HG02623 (cell line): ENCODE data around the gene GREB1.

Experiments used
- ATAC-seq: cut with Tn5 transposase; IDR thresholded peaks from one replicate; pipeline ENCODE4 v1.9.1; 2021; ENCODE audit warnings: moderate library complexity; ENCODE audit not compliant: unreplicated experiment

GREB1 gene

GRCh38 chr2:11630855-11631254 is 97.0 kb downstream of the GREB1 start:
- no peak for ATAC-seq

GRCh38 chr2:11631462-11631861 is 97.6 kb downstream of the GREB1 start:
- ATAC-seq, result no peak

- ATAC-seq, result no peak
Observed at GRCh38 chr2:11633923-11634478, 100.2 kb downstream of the GREB1 start.

DNA sequence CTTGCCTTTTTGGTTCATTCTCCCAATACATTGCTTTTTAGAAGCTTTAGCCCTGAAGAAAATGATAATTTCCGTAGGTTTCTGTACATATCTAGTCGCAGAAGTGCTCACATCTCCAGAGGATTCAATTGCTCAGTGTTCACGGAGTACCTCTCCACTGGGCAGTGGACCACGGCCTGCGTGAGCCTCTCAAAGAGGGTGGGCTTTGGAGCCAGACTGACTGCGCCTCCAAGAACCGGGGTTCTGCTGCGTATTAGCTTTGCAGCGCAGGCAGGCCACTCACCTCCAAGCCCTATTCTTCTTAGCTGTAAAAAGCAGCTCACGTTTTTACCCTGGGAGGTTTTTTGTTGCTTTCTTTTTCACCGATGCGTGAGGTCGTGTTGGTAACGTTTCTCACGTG is 100.7 kb downstream of the GREB1 start:
- no peak for ATAC-seq

DNA sequence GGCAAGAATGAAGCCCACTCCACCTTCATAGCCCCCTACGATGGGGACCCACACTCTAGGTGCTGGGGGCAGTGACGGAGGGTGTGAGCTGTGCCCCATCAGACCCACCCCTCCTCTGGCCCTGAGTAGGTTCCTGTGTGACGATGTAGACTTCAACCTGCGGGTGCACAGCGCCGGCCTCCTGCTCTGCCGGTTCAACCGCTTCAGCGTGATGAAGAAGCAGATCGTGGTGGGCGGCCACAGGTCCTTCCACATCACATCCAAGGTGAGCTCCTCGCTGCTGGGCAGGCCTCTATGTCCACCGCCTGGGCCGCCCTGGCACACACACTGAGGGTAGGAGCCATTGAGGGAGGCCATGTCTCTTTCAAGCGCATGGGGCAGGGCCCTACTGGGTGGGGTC is 101.3 kb downstream of the GREB1 start:
- ATAC-seq, result no peak

DNA sequence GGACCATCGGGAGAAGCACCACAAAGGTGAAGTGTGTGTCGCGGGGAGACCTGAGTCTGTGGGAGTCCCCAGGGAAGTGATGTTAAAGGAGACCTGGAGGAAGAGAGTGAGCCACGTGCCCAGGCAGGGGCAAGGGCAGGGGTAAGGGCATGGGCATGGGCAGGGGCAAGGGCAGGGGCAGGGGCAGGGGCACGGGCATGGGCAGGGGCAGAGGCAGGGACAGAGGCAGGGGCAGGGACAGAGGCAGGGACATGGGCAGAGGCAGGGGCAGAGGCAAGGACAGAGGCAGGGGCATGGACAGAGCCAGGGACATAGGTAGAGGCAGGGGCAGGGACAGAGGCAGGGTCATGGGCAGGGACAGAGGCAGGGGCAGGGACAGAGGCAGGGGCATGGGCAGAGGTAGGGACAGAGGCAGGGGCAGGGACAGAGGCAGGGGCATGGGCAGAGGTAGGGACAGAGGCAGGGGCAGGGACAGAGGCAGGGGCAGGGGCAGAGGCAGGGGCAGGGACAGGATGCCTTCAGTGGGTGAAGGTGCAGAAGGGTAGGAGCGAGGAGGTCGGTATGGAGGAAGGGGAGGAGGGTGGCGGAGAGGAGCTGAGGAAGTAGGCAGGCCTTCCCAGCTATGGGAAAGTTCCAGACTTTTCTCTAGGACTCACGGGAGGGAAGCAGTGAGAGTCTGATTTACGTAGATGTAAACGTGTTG is 102.9 kb downstream of the GREB1 start:
- no peak for ATAC-seq

- ATAC-seq, result no peak
Observed at GRCh38 chr2:11637546-11637945, 103.7 kb downstream of the GREB1 start.

DNA sequence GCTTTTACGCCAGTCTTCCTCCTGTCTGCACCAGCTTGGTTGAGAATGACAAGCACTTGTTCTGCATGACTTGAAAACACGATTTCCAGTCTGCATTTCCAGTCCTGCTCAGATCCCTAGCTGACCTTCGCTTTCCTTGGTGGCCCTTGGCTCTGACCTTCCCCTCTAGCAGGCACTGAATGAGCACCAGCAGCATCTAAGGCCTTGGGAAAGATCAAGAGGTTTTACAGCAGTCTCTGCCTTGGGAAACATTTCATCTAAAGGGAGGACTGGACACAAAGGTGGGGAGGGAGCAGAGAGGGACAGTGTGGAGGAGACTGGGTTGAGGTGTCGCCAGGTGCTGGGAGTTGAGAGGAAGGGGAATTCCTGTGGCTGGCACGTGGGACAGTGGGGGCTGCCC is 105.7 kb downstream of the GREB1 start:
- no peak for ATAC-seq

DNA sequence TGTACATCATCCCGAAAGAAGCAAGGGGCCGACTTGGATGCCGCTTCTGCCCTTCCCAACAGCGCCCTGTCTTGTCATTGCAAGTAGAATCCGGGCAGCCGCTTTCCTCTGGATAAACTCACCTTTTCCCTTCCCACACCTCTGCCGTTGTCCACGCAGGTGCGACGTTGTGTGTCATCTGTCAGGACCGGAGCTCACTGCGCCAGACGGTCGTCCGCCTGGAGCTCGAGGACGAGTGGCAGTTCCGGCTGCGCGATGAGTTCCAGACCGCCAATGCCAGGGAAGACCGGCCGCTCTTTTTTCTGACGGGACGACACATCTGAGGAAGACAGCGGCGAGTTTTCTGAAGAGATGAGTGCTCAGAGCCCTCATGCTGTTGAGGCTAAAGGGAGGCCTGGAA is 106.3 kb downstream of the GREB1 start:
- no peak for ATAC-seq

DNA sequence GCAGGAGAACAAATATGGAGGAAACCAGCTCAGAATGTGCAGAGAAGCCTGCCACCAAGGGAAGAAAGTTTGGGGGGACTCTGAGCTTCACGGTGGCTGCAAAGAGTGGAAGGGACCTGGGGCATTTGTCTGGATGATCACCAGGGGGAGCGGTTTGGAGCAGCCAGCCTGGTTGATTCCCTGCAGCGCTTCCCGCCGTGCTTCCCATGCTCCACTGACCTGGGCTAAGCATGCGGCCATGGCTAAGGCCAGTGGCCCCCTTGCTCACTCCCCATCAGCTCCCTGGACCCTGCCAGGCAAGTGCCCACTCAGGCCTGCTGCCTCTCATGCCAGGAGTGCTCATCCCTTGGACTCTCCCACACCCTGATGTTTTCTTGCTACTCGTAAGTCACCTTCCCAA is 109.1 kb downstream of the GREB1 start:
- ATAC-seq, result no peak

- no peak for ATAC-seq
Observed at GRCh38 chr2:11644293-11644692, 110.4 kb downstream of the GREB1 start.

DNA sequence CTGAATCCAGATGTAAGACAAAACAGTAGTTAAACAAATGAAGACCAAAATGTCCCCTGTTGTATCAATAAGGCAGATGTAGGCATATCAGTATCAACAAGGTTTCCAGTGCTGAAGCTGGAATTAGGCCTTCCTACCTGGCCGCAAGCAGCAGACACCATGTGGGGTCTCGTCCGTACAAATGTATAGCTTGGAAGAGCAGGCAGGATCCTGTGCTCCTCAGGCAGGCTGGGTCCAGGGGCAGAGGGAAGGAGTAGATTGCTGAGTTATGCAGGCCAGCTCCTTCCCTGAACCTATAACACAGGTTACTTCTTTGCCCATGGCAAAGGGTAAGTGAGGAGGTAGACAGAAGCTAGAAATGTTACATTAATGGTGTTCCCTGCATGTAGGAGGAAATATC is 112.7 kb downstream of the GREB1 start:
- no peak for ATAC-seq

- ATAC-seq, result no peak
Observed at GRCh38 chr2:11647834-11648600, 114.2 kb downstream of the GREB1 start.

DNA sequence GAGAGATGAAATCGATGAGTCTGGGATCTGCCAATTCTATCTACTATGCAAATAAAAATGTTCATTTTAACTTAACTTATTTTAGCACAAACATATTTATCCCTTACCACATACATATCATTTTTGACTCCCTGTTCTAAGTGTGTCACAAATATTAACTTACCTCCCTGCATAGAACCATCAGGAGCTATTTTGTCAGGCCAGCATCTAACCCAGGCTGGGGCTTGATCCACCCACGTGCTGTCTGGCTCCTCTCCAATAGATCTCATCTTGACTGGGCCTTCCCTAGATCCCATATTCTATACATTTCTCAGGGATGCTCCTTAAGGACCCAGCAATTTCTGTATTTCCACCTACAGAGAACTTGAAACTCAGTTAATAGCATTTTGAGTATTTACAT is 115.2 kb downstream of the GREB1 start:
- no peak for ATAC-seq

GRCh38 chr2:11651856-11652548 is 118.2 kb downstream of the GREB1 start:
- no peak for ATAC-seq

DNA sequence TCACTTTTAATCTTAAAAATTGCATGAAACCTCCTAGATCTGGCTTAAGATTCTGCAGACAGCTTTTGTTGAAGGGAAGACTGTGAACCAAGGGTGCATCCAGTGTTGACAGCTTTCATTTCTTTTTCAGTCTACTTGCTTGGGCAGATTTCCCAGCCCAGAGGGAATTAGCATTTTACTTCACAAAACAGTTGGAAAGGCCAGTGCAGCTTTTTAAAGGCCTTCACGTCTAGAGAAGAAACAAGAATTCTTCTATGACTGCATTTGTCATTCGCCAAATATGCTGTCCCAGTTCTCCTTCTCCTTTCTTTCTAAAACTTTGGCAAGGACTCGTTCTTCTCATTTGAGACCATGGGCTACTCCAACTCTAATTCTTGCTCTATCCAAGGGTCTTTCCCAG is 118.7 kb downstream of the GREB1 start:
- ATAC-seq, result no peak

DNA sequence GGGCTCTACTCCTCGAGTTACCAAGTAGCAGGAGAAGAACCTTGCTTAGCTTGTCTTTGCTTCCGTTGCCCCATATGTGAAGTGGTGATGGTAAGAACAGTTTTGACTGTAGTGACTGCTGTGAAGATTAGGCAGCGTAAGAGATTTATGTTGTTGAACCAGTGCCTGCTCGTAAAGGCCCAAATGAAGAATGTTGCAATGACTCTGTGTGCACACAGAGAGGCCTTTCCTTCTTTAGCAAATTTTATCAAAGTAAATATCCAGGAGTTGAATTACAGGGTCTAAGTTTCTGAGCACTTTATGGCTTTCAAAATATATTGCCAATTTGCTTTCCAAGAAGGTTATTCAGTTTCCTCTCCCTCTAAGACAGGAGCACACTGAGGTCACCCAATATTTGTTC is 121.7 kb downstream of the GREB1 start:
- ATAC-seq, result no peak

- ATAC-seq, result no peak
Observed at GRCh38 chr2:11656252-11656651, 122.4 kb downstream of the GREB1 start.

DNA sequence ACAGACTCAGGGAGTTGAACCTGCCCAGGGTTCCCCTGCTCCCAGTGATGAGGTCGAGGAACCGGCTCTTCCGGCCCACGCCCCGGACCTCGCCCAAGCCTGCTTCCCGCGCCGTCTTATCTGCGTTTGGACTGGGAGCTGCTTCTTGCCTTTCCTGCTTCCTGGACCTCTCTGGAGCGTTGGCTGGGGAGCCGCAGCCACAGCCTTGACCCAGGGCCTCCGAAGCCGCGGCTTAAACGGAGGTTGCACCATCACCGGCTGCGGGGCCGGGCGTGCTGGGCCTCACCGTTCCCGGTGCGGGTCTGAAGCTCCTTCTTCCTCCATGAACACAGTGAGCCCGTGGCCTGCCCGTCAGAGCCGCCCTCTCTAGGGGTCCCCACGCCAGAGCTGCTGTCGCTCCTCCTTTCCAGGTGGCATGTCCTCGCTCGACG is 122.8 kb downstream of the GREB1 start:
- no peak for ATAC-seq

DNA sequence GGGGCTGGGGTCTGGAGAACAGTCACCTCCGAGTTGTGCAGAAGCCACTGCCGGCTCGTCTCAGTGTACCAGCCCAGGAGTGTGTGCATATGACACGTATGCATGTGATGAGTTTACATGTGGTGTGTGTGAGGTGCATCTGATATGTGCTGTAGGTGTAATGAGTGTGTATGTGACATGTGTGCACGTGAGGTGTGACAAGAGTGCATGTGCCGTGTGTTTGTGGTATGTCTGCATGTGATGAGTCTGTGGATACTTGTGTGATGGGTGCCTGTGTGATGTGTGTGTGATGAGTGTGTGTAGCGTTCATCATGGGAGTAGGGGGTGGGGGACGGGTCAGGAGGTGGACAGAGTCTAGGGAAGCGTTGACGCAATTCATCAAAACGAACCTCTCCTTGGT is 123.3 kb downstream of the GREB1 start:
- ATAC-seq, result no peak

- no peak for ATAC-seq
Observed at GRCh38 chr2:11657646-11658045, 123.8 kb downstream of the GREB1 start.
